ENCODE results near the gene OR9A2.

GRCh38 chr7:143063741-143064140, 36.8 kb upstream of the OR9A2 start:
- TF ChIP-seq EGR1 (IDR thresholded peaks at IDR 0.05; ENCODE audit: low read depth in 2 of 2) (no peak), CTCF (IDR thresholded peaks at IDR 0.05; ENCODE audit: low read depth, low read length, missing input control) (no peak), YY1 (IDR thresholded peaks at IDR 0.05) (no peak), GABPA (IDR thresholded peaks at IDR 0.05 in 1 of 2, conservative IDR thresholded peaks at IDR 0.05 in 1 of 2) (no peak), REST (IDR thresholded peaks at IDR 0.05) (no peak), SP1 (IDR thresholded peaks at IDR 0.05) (no peak), MAX (IDR thresholded peaks at IDR 0.05) (no peak)

Measured in liver (tissue), 3 donors.